Stimulated activated CD8-positive, alpha-beta memory T cell treated with anti-CD3 and anti-CD28 coated beads, Interleukin-12 subunit alpha, Interleukin-12 subunit beta, amount 100 ng/mL, for 4 hours (primary cell): Measurements from ENCODE around the gene GSE1.

Experiments
- DNase-seq: peaks from one replicate; pipeline ENCODE4 v3.0.0-alpha.2; 2020; ENCODE audit warnings: low read depth

The GSE1 gene

DNA sequence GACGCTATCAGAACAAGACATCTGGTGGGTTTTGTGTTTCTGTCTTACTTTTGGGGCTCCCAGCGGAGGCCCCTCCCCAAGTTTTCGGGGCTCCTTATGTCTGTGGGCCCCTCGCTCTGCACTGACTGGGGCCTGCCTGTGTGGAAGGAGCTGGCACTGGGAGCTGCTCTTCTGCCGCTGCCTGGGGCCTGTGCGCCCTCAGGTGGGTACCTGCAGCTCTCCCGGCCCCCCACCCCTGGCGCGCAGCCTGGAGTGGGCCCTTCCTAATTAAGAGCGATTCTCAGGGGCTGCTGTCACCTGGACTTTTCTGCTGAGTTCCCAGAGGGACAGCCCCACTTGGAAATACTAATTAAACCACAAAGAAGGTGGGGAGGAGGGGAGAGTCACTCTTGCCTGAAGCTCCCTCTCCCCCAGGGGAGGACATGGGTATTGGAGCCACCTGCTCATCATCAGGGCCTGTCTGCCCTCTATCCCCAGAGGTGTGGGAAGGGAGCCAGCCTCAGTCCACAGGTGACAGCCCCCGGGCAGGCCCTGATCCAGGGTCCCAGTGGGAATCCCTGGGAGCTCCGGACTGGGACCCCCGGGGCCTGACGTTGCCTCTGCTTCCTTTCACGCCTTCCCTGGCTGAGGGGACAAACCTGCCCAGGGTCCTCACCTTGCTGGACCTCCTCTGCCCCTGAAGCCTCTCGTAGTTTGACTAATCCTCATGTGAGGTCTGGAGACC lies 36.5 kb downstream of the GSE1 start:
- DNase-seq = no peak

DNA sequence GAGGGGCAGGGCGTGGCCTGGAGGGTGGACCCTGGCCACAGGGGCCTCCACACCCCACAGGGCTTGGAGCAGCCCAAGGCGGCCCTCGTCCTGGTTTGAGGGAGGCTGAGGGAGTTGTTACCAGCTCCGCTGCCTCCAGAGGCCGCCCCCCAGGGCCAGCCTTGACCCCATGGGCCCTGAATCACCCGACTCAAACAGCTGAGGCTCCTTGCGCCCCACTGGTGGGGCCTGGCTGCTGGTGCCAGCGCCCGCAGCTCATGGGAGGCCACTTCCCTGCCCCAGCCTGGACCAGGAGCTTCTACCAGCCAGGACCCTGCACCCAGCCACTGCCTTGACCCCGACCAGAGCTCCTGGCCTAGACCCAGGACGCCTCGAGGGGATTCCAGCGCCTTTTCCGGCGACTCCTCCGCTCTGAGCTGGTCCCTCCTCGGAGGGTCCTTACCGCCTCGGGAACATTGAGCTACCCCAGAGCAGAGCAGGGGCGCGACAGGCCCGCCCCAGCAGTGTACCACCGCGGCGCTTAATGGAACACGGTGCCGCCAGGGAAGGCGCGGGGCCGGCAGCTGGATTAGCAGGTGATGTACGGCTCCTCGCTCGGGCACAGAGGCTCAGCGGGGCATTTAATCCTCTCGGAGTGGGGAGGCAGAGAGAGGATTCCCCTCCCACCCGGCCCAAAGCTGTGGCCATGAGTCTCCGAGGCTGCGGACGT lies 37.2 kb downstream of the GSE1 start:
- DNase-seq = no peak

- no peak for DNase-seq
Observed at GRCh38 chr16:85650844-85651628, 37.9 kb downstream of the GSE1 start.

GRCh38 chr16:85651629-85652430 lies 38.7 kb downstream of the GSE1 start:
- DNase-seq = no peak

DNA sequence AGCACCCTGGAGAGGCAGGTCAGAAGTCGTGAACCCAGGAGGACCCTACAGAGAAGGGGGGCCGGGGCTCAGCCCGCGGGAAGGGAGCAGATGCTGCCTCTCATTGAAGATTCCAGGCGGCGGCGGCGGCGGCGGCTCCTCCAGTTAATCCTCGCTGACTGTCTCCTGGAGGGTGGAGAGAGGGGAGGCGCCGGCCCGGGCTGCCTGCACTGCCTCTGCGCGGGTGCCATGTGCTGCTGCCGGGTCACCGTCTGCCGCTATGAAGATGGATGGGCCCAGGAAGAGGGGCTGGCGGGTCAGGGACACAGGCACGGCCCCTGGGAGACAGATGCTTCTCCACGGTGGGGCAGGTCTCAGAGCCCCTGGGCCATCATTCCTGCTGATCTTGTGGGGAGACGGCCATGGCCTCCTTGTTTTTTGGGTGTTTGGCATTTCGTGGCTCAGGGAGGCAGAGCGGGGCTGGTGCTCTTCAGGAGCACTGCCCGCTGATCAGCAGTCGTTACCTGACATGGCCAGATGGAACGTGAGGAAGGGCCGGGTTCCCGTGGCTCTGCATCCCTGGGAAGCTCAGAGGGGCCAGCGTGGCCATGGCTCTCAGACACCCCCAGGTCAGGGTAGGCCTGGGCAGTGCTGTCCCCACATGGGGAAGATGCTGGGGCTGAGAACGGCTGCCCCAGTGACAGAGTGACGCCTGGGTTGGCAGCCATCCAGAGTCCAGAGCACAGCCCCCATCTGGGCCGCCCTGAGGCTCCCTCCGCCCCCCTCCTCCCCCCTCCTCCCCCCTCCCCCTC lies 39.5 kb downstream of the GSE1 start:
- DNase-seq = no peak

- DNase-seq = no peak
Observed at GRCh38 chr16:85653290-85653891, 40.3 kb downstream of the GSE1 start.

- no peak for DNase-seq
Observed at GRCh38 chr16:85654251-85655095, 41.4 kb downstream of the GSE1 start.

GRCh38 chr16:85655216-85656129 lies 42.4 kb downstream of the GSE1 start:
- DNase-seq = no peak

GRCh38 chr16:85656351-85657266 lies 43.5 kb downstream of the GSE1 start:
- DNase-seq = no peak

DNA sequence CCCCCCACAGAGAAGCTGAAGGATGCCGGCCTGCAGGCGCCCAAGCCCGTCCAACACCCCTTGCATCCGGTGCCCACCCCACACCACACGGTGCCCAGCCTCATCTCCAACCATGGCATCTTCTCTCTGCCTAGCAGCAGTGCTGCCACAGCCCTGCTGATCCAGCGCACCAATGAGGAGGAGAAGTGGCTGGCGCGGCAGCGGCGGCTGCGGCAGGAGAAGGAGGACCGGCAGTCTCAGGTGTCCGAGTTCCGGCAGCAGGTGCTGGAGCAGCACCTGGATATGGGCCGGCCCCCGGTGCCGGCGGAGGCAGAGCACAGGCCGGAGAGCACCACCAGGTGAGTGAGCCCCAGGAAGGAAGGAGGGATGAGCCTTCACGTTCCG lies 44.1 kb downstream of the GSE1 start:
- DNase-seq = no peak

DNA sequence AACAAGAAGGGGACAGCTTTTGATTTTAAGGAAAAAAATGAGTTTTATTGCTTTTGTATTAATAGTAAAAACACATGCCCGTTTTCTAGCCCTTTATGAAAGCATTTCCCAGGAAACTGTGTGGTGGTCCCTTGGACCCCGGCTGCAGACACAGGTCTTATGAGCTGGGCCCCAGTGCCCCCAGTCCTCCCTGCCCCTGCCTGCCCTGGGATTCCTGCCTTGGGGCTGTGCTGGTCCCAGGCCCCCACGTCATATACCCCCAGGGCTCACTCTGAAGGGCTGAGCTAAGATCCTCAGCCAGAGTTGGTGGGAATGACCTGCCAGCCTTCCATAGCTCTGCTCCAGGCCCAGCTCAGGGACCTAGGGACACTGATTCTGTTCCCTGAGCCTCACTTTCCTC lies 44.9 kb downstream of the GSE1 start:
- no peak for DNase-seq

DNA sequence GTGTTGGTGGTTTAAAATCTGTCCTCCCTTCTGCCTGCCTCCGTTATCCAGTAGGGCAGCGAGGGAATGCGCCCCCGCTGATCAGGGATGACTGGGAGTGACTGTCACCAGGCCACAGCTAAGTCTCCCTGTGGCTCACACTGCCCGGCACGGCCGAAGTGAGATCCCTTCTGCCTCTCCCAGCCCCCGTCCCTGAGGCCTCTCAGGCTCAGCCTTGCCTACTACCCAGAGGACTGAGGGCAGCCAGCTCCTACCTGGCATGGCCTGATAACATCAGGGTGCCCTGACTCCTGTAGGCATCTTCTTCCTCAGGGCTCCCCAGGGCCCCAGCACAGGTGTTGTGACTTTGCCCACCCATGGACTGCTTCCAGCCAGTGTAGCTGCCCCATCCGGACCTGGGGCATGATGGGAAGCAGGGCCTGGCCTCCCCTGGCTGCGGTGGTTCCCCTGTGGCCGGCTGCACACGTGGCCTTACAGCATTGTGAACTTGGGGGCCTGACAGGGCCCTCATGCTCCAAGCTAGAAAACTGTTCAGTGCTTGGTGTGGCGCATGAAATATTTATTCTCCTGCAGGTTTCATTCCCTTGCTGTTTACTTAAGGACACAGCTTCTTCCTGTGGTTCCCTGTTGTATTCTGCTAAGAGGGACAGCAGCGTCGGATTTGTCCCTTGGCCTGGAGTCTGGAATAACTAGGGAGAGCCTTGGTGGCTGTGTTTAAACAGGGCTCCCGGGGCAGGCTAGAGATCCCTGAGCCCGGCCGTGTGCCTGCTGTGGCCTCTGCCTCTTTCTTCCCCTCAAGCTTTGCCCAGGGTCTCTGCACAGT lies 45.6 kb downstream of the GSE1 start:
- DNase-seq = no peak

GRCh38 chr16:85659336-85659735 lies 46.2 kb downstream of the GSE1 start:
- no peak for DNase-seq

GRCh38 chr16:85659805-85660511 lies 46.8 kb downstream of the GSE1 start:
- peak; percentile 31 for DNase-seq

- DNase-seq = no peak
Observed at GRCh38 chr16:85660843-85661739, 48.0 kb downstream of the GSE1 start.
